LNCAP (cell line): ENCODE data around the gene CMTM4.

Source experiments
- TF ChIP-seq, protein P1 (sequence below): fragments of 450-650 bp; IDR thresholded peaks from 2 replicates; pipeline ENCODE4 v1.5.1; 2017; ENCODE audit warnings: mild to moderate bottlenecking

Gene CMTM4

DNA sequence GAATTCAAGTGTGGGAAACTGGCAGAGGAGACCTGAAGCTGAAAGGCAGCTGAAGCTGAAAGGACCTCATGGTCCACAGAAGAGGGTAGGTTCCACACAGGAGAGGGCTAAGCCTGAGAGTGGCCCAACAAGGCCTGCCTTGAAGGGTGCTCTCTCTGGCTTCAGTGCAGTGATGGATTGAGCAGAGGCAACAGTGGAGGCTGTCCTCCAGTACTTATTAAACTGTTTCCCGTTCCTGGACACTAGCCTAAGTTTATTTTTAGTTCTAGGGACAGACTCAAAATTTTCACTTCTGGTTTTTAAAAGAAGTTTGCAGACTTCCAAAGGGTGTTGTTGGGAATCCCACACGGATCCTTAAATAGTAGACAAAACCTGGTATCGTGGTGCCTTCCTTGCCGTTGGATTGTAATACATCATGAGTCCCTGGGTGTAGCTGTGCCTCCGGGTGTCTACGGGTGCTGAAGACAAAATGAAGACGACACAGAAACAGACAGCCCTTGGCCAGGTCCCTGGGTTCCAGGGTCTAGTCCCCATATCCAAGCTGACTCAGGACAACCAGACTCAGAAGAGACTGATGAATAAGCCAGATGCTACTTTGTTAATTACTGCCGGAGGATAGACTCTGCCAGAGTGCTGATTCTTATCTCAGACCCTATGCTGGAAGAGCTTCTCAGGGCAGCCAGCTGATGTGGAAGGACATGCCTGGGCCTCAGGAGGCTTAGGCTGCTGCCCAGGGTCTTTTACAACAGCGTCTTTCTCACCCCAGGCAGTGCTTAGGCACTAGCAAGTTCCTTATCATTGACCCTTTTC, 7.1 kb upstream of the CMTM4 start:
- TF ChIP-seq, protein P1, sequence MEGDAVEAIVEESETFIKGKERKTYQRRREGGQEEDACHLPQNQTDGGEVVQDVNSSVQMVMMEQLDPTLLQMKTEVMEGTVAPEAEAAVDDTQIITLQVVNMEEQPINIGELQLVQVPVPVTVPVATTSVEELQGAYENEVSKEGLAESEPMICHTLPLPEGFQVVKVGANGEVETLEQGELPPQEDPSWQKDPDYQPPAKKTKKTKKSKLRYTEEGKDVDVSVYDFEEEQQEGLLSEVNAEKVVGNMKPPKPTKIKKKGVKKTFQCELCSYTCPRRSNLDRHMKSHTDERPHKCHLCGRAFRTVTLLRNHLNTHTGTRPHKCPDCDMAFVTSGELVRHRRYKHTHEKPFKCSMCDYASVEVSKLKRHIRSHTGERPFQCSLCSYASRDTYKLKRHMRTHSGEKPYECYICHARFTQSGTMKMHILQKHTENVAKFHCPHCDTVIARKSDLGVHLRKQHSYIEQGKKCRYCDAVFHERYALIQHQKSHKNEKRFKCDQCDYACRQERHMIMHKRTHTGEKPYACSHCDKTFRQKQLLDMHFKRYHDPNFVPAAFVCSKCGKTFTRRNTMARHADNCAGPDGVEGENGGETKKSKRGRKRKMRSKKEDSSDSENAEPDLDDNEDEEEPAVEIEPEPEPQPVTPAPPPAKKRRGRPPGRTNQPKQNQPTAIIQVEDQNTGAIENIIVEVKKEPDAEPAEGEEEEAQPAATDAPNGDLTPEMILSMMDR = no peak

DNA sequence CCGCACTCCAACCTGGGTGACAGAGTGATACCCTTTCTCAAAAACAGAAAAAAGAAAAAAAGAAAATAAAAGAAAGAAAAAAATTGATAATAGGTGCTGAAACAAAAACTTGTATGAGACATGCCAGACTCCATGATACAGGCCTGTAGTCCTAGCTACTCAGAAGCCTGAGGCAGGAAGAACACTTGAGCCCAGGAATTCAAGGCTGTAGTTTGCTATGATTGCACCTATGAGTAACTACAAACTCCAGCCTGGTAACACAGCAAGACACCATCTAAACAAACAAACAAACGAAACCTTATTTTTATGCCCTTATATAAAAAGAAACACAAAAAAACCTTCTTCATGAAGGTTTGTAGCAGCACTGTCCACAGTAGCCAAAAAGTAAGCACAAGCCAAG, 5.0 kb upstream of the CMTM4 start:
- TF ChIP-seq, protein P1 = no peak

GRCh38 chr16:66701026-66701425, 4.5 kb upstream of the CMTM4 start:
- TF ChIP-seq, protein P1 = no peak

- TF ChIP-seq, protein P1 = no peak
Observed at GRCh38 chr16:66699898-66700297, 3.4 kb upstream of the CMTM4 start.

DNA sequence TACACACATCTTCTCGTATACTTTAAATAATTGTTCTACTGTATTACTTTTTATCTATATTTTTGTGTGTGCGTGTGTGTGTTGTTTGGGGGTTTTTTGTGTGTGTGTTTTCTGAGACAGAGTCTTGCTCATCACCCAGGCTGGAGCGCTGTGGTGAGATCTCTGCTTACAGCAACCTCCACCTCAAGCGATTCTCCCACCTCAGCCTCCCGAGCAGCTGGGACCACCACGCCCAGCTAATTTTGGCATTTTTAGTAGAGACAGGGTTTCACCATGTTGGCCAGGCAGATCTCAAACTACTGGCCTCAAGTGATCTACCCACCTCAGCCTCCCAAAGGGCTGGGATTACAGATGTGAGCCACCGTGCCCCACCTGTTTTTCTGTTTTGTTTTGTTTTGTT, 1.5 kb upstream of the CMTM4 start:
- TF ChIP-seq, protein P1 = no peak

DNA sequence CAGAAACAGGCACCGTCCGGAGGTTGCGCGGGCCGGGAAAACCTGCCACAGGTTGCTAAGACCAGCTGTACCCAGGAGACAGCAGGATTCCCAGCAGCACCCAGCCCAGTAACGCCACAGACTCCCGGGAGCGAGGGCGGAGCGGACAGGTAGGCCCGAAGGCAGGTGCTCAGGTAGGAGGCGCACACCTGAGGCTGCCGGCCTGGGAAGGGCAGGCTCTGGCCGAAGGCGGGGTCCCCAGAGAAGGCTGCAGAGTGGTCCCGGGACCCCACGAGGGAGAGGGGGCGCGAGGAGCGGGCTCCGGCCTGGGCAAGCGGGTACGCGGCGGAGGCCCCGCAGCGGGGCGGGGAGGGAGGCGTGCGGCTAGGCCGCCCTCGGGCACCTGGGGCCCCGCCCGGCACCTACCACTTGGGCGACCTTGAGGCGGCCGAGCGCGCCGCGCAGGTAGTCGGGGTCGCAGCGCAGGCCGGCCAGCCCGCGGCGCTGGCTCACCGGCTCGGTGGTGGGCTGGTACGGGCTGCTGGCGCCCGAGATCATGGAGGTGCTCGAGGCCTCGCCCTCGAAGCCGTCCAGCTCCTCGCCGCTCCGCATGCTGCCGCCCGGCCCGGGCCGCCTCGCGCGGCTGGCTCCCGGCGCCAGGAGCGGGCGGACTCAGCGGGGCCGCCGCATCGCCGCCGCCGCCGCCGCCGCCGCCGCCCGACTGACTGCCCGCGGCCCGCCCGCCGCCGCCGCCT, 441 bp downstream of the CMTM4 start:
- TF ChIP-seq, protein P1 = no peak

GRCh38 chr16:66695471-66695934, 1.0 kb downstream of the CMTM4 start:
- TF ChIP-seq, protein P1 = no peak
